Measurements from ENCODE around the gene TOP2A.

The TOP2A gene

DNA sequence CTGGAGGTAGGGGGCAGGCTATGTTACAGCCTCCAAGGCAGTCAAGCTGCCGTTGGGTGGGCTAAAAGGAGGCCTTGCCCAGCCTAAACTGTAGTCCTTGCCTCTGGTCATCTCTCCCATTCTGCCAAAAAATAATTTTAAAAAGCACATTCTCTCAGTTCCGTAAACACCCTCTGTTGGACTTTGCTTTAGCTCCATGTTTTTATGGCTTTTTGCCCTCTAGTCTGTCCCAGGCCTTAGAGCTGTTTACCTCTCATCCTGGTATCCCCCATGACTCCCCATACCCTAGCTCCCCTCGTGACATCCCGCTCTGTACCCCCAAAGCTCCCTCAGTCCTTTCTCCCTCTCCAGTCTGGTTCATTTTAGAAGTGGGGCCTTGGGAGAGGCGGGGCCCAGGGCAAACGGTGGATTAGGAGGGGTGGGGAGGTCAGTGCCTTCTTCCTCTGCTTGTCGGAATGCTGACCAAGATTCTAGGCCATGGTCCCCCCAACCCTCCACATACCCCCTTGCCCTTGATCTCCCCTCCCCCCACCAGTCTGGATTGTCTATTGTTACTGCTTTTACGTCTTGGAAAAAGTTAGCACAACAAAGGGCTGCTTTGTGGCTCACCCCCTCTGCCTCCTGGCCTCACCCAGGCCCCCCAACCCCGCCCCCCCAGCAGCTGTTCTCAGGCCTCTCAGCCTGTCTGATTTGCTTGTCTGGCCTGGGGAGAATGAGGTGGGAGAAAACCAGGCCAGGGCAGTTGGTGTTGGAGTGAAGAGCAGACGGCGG is 71.5 kb downstream of the TOP2A start:
- no peak for DNase-seq

GRCh38 chr17:40345161-40345993 is 72.3 kb downstream of the TOP2A start:
- DNase-seq = peak; percentile 68

DNA sequence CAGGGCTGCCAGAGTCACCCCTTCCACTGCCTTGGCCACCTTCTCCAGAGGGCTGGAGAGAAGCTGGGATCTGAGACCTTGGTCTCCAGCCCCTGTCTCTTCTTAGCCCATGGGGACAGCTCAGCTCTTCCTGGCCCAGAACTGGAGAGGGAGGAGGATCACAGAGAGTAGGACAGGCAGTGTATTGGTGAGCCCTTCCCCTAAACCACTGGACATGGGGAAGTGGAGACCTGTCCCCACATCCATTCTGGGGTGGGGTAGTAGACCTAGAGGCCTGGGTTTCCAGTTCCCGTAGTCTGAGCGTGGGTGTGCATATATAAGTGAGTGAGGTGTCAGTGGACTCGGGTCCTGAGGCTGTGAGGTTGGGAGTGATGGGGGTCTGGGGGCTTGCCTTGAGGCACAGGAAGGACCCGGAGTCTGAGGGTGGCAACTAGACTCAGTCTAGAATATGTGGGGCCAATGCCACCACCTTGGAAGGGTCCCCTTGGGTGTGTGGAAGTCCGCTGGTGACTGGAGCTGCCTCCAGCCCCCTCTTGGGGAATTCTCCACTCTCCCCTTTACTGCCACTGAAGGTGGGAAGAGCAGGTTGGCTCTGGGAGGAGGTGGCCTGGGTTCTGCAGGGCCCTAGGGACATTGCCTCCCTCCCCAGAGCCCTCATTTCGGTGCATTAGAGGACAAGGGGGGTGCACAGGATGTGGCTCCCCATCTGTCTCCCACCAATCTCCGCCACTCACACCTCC is 73.1 kb downstream of the TOP2A start:
- no peak for DNase-seq

DNA sequence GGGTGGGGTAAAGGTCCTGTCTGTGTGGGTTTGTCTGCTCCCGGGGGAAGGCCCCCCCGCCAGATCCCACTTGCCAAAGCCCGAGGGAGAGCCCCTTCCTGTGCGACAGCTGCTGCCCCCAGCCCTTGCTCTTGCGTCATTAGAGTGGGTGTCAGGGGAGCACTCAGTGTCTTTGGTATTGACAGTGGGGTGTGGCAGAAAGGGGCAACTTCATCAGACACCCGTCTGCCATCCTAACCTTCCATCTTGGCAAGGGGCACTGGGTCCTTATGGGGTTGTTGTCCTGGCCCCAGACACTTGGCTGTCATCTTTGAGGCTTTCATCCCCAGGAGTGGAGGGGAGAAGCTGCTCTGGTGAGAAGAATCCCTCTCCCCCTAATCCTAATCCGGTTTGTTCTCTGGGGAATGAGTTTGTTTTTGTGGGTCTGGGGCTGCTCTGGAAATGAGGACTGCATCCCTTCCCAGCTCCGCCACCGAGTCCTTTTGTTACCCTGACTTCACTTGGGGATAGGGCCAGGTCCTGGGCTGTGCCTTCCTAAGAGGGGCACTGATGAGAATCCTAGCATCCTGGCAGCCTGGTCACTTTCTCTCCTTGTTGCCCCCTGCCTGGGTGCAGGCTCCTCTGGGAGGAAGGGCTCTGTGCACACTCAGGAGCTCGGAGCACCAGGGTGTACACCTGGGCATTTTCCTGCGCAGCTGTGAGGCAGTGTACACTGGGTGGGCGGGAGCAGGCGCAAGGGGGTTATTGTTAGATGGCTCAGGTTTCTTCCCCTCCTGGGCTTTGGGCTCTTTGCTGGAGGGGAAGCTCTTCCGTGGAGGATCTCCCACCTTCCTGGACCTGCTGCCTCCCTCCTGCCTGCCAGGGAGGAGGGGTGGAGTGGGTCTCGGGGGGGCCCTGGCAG is 74.2 kb downstream of the TOP2A start:
- no peak for DNase-seq

- DNase-seq = no peak
Measured at GRCh38 chr17:40342504-40343218, 75.0 kb downstream of the TOP2A start.

- peak; percentile 69 for DNase-seq
Measured at GRCh38 chr17:40341808-40342503, 75.7 kb downstream of the TOP2A start.

DNA sequence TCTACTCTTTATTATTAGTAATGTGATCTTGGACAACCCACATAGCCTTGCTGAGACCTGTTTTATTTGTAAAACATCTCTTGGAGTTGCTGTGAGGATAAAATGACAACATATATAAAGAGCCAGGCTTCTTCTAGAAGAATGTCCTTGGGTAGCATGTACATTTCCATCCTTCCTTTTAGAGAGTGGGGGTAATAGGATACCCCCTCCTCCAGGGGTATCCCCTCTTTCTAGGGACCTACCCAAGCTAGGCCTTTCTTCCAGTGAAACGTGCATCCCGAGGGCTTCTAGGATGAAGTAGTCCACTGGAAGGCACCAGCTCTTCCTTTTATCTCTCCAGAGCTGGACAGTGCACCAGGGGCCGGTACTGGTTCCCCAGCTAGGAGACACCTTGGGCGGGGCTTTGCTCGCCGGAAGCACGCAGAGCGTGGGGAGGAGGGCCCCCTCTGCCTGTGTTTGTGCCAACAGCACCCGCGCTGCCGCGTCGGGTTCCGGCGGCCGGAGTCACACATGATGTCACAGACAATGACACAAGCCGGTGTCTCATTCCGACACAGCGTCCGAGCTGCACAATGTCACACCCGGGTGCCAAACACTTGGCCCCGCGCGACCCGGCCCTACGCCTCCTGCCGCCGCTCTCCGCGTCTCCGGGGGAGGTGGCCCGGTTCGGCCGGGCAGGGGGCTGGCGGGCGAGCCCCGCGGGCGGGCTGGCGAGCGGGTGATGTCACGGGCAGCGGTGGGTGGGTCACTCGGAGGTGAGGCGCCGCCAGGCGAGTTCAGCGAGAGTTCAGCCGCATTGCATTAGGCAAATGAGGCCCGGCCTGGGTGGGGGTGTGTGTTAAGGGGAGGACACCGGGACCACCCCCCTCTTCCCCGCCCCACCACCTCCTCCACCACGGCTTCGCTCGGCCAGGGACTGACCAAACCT is 76.6 kb downstream of the TOP2A start:
- peak; percentile 80 for DNase-seq

DNA sequence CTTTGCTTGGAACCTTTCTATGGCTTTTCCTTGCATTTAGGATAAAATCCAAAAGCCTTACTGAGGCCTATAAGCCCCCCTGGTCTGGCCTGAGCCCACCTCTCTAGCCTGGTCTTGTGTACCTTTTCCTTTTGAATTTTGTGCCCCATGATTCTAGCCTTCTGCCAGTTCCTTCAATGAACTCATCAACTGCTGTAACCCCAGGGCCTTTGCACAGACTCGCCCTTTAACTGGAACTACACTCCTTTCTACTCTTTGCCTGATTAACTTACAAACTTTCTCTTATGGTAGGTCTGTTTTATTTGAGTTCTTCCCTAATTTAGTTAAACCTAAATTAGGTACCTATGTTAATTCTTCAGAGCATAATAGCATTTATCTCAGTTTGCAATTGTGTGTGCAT is 77.4 kb downstream of the TOP2A start:
- no peak for DNase-seq

- no peak for DNase-seq
Measured at GRCh38 chr17:40338941-40339649, 78.6 kb downstream of the TOP2A start.
